GM21423 (cell line): Measurements from ENCODE around the gene KDM4E.
"Not testable (repeated sequence)": the region's sequence is repeated elsewhere in the genome, so short reads cannot be mapped to it uniquely, and the experiment has no call there.

Source experiments
- ATAC-seq: cut with Tn5 transposase; IDR thresholded peaks from one replicate; pipeline ENCODE4 v1.9.1; 2021; ENCODE audit warnings: mild to moderate bottlenecking, moderate library complexity; ENCODE audit not compliant: unreplicated experiment

KDM4E gene

GRCh38 chr11:95024958-95025357, at the start of gene KDM4E:
KDM4E (plus strand) TSS chr11:95025258; CDS start chr11:95025558, 300 bp downstream.
- ATAC-seq = no peak

- no peak for ATAC-seq
These were observed 49.5 kb upstream of the KDM4E start for GRCh38 chr11:94975599-94975998.

- ATAC-seq = no peak
These were observed 37.7 kb upstream of the KDM4E start for GRCh38 chr11:94987378-94987777.

GRCh38 chr11:94988748-94989147, 36.3 kb upstream of the KDM4E start:
- ATAC-seq = no peak

GRCh38 chr11:94993400-94993943, 31.6 kb upstream of the KDM4E start:
- ATAC-seq = no peak

GRCh38 chr11:94997437-94997836, 27.6 kb upstream of the KDM4E start:
- no peak for ATAC-seq

- no peak for ATAC-seq
These were observed 26.8 kb upstream of the KDM4E start for GRCh38 chr11:94998285-94998684.

- ATAC-seq = no peak
These were observed 21.3 kb upstream of the KDM4E start for GRCh38 chr11:95003716-95004115.

GRCh38 chr11:95005642-95006041, 19.4 kb upstream of the KDM4E start:
- no peak for ATAC-seq

GRCh38 chr11:95011376-95011775, 13.7 kb upstream of the KDM4E start:
- no peak for ATAC-seq

GRCh38 chr11:95014184-95014821, 10.8 kb upstream of the KDM4E start:
- no peak for ATAC-seq

GRCh38 chr11:95016139-95016538, 8.9 kb upstream of the KDM4E start:
- ATAC-seq = no peak

- ATAC-seq = not testable (repeated sequence)
These were observed 3.6 kb upstream of the KDM4E start for GRCh38 chr11:95021468-95021867.

GRCh38 chr11:95025594-95025993, 536 bp downstream of the KDM4E start:
- not testable (repeated sequence) for ATAC-seq

GRCh38 chr11:95028357-95028756, 3.3 kb downstream of the KDM4E start:
- no peak for ATAC-seq

GRCh38 chr11:95033051-95033450, 8.0 kb downstream of the KDM4E start:
- ATAC-seq = no peak

GRCh38 chr11:95035316-95035715, 10.3 kb downstream of the KDM4E start:
- ATAC-seq = no peak

- not testable (repeated sequence) for ATAC-seq
These were observed 12.4 kb downstream of the KDM4E start for GRCh38 chr11:95037356-95038035.

- no peak for ATAC-seq
These were observed 17.2 kb downstream of the KDM4E start for GRCh38 chr11:95042239-95042638.

GRCh38 chr11:95042906-95043305, 17.8 kb downstream of the KDM4E start:
- ATAC-seq = no peak

GRCh38 chr11:95044010-95044409, 19.0 kb downstream of the KDM4E start:
- no peak for ATAC-seq

- ATAC-seq = no peak
These were observed 20.8 kb downstream of the KDM4E start for GRCh38 chr11:95045812-95046211.
